ENCODE measurements around the gene EVA1B.

Gene EVA1B

DNA sequence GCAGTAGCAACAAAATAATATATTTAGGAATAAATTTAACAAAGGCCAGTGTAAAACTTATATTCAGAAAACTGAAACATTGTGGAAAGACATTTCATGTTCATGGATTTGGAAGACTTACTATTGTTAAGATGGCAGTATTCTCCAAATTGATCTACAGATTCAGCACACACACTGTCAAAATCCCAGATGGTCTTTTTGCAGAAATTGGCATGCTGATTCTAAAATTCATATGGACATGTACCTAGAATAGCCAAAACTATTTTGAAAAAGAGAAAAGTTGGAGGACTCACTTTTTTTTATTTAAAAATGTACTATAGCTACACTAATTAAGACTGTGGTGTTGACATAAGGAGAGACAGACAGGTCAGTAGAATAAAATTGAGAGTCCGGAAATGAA, 49.2 kb downstream of the EVA1B start:
- DNase-seq: no peak

DNA sequence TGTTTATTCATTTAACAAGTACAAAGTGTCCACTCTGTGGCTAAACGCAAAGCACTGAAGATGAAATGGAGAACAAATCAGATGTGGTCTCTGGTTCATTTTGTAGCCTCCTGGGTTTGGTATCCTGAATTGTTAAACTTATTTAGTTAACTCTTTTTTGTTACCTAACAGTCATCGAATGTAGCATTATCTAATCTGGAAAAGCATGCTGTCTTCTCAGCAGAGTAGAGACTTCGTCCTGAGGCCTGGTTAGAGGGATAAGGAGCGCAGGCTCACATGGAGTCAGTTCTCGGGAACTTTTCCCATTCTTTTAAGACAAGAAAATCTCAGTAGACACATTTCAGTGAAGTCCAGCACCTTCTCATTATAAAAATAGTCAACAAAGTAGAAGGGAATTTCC, 50.4 kb downstream of the EVA1B start:
- no peak for DNase-seq
